ENCODE data around the gene ORM1. TPM values are rescaled to one million over a fixed set of nuclear protein-coding genes. Genes with fewer than 3 reads are reported as not detected.

The ORM1 gene
- total RNA-seq (2022; extraction: Qiagen RNA extraction): 0.16 TPM in 1 of 5 replicates, not detected in the others

GRCh38 chr9:114322831-114323531 lies at the start of gene ORM1:
TSS of gene ORM1 (plus strand) at chr9:114323098. CDS start at chr9:114323134, 36 bp downstream.

GRCh38 chr9:114329625-114330022 lies 6.7 kb downstream of the ORM1 start, which contains the start of gene ORM2:
TSS of gene ORM2 (plus strand) at chr9:114329869. CDS start at chr9:114329905, 36 bp downstream.

Other genes starting within 250 kb of the ORM1 start
- 6.3 to 8.7 TPM (median 7.8 TPM) in 5 replicates for gene AMBP, start 244.8 kb upstream of the ORM1 start, total RNA-seq (2022; extraction: Qiagen RNA extraction)
- gene KIF12, start 223.8 kb upstream of the ORM1 start, total RNA-seq (2022; extraction: Qiagen RNA extraction): 1.3 to 2.2 TPM (median 1.8 TPM) in 5 replicates
- 8.2 to 9.9 TPM (median 8.2 TPM) in 5 replicates for gene COL27A1, start 167.6 kb upstream of the ORM1 start, total RNA-seq (2022; extraction: Qiagen RNA extraction)
- not detected in 5 replicates for gene ORM2, start 6.8 kb downstream of the ORM1 start, total RNA-seq (2022; extraction: Qiagen RNA extraction)
- 4.4 to 5.8 TPM (median 5.2 TPM) in 5 replicates for gene AKNA, start 64.9 kb downstream of the ORM1 start, total RNA-seq (2022; extraction: Qiagen RNA extraction)
- gene WHRN, start 182.4 kb downstream of the ORM1 start, total RNA-seq (2022; extraction: Qiagen RNA extraction): 5.1 to 7.3 TPM (median 6.4 TPM) in 5 replicates

All from A549 treated with Hydrocortisone at 1 μM for 4 hours (cell line).